A549 (cell line): ENCODE results near the gene SAG.

Experiments used
- EP300 ChIP-seq, 2 experiments: fragments of >200 bp; sonication (Bioruptor Twin); formaldehyde crosslinking; IDR thresholded peaks; 2 replicates in 1 of 2; 3 replicates in 1 of 2; pipeline ENCODE4 v1.6.1; 2016 to 2017
- ESRRA ChIP-seq: fragments of 150-350 bp; IDR thresholded peaks from 2 replicates; pipeline ENCODE4 v1.6.1; 2014; ENCODE audit warnings: mild to moderate bottlenecking, low read length, borderline replicate concordance
- HEYL ChIP-seq: fragments of 250-450 bp; sonication (Bioruptor Pico); IDR thresholded peaks from 2 replicates; pipeline ENCODE4 v1.8.0; 2021; ENCODE audit warnings: mild to moderate bottlenecking, moderate library complexity
- KDM1A ChIP-seq: fragments of 200-600 bp; sonication (generic); IDR thresholded peaks from 2 replicates; pipeline ENCODE4 v1.6.1; 2016; ENCODE audit warnings: low read depth, mild to moderate bottlenecking
- MAFK ChIP-seq: fragments of 450-650 bp; IDR thresholded peaks from 2 replicates; pipeline ENCODE4 v1.6.1; 2014; ENCODE audit not compliant: partially characterized antibody
- MAX ChIP-seq: IDR thresholded peaks from 2 replicates; pipeline ENCODE4 v1.6.1; 2012
- MYC ChIP-seq: IDR thresholded peaks from 2 replicates; pipeline ENCODE4 v1.6.1; 2012; ENCODE audit warnings: mild to moderate bottlenecking, inconsistent platforms, low read length, improper control_type of control experiment, borderline replicate concordance
- POLR2A ChIP-seq: IDR thresholded peaks from 2 replicates; pipeline ENCODE4 v1.6.1; 2012; ENCODE audit warnings: mild to moderate bottlenecking, low read length
- RAD21 ChIP-seq, 2 experiments: fragments of >200 bp in 1 of 2; sonication (Bioruptor Twin) in 1 of 2; formaldehyde crosslinking in 1 of 2; IDR thresholded peaks in 1 of 2; conservative IDR thresholded peaks in 1 of 2; 2 replicates in 1 of 2; 3 replicates in 1 of 2; pipeline ENCODE4 v1.6.1; 2012 to 2018; ENCODE audit warnings: inconsistent platforms in 1 of 2
- SREBF2 ChIP-seq: fragments of 450-650 bp; IDR thresholded peaks from 2 replicates; pipeline ENCODE4 v1.6.1; 2014; ENCODE audit warnings: mild to moderate bottlenecking, moderate library complexity
- TF ChIP-seq, protein P1 (sequence below): fragments of >200 bp; sonication (Bioruptor Twin); formaldehyde crosslinking; IDR thresholded peaks from 3 replicates; pipeline ENCODE4 v1.5.1; 2016

DNA sequence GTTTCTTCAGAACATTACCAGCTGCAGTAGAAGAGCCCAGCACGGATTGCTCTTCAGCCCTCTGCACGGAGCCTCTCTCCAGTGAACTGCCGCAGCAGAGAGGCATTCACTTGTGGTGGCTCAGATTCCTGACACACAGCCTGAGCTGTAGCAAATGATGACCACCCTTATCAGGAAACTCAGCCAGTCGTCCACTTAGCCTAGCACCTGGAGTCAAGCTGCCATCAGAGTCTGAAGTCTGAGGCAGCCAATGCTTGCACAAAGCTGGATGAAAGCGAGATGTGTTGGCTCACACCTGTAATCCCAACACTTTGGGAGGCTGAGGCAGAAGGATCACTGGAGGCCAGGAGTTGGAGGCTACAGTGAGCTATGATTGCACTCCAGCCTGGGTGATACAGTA, 11.7 kb upstream of the SAG start:
- TF ChIP-seq, protein P1, sequence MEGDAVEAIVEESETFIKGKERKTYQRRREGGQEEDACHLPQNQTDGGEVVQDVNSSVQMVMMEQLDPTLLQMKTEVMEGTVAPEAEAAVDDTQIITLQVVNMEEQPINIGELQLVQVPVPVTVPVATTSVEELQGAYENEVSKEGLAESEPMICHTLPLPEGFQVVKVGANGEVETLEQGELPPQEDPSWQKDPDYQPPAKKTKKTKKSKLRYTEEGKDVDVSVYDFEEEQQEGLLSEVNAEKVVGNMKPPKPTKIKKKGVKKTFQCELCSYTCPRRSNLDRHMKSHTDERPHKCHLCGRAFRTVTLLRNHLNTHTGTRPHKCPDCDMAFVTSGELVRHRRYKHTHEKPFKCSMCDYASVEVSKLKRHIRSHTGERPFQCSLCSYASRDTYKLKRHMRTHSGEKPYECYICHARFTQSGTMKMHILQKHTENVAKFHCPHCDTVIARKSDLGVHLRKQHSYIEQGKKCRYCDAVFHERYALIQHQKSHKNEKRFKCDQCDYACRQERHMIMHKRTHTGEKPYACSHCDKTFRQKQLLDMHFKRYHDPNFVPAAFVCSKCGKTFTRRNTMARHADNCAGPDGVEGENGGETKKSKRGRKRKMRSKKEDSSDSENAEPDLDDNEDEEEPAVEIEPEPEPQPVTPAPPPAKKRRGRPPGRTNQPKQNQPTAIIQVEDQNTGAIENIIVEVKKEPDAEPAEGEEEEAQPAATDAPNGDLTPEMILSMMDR, result no peak
- no peak for TF ChIP-seq HEYL (CRISPR knock-in tag)
- no peak for TF ChIP-seq EP300 (IDR thresholded peaks at IDR 0.05)
- no peak for TF ChIP-seq ESRRA
- TF ChIP-seq SREBF2, result no peak
- TF ChIP-seq MYC, result no peak
- TF ChIP-seq KDM1A, result no peak
- no peak for TF ChIP-seq MAFK
- no peak for TF ChIP-seq POLR2A
- no peak for TF ChIP-seq RAD21 (conservative IDR thresholded peaks at IDR 0.05 in 1 of 2, IDR thresholded peaks at IDR 0.05 in 1 of 2)
- TF ChIP-seq MAX, result no peak
